HG03354 (cell line): ENCODE results near the gene ST7L.
"Not testable (repeated sequence)": the region's sequence is repeated elsewhere in the genome, so short reads cannot be mapped to it uniquely, and the experiment has no call there.

Experiments used
- ATAC-seq: cut with Tn5 transposase; IDR thresholded peaks from one replicate; pipeline ENCODE4 v1.9.1; 2021; ENCODE audit warnings: mild to moderate bottlenecking; ENCODE audit not compliant: unreplicated experiment, poor library complexity, severe bottlenecking

ST7L gene

GRCh38 chr1:112618721-112619517, at the start of gene ST7L:
TSS of gene ST7L (minus strand) at chr1:112619141. CDS start at chr1:112619113, 28 bp downstream.
- ATAC-seq = no peak

GRCh38 chr1:112666946-112667345, 48.0 kb upstream of the ST7L start:
- no peak for ATAC-seq

- ATAC-seq = no peak
Measured at GRCh38 chr1:112665857-112666256, 46.9 kb upstream of the ST7L start.

GRCh38 chr1:112651205-112651604, 32.3 kb upstream of the ST7L start:
- no peak for ATAC-seq

- no peak for ATAC-seq
Measured at GRCh38 chr1:112646225-112646624, 27.3 kb upstream of the ST7L start.

- ATAC-seq = no peak
Measured at GRCh38 chr1:112643080-112643479, 24.1 kb upstream of the ST7L start.

GRCh38 chr1:112640437-112640836, 21.5 kb upstream of the ST7L start:
- not testable (repeated sequence) for ATAC-seq

- ATAC-seq = no peak
Measured at GRCh38 chr1:112638110-112638428, 19.1 kb upstream of the ST7L start.

- no peak for ATAC-seq
Measured at GRCh38 chr1:112637254-112638109, 18.5 kb upstream of the ST7L start.

- ATAC-seq = peak; percentile 57
Measured at GRCh38 chr1:112636597-112637253, 17.8 kb upstream of the ST7L start.

- ATAC-seq = no peak
Measured at GRCh38 chr1:112636056-112636455, 17.1 kb upstream of the ST7L start.

- no peak for ATAC-seq
Measured at GRCh38 chr1:112634367-112634766, 15.4 kb upstream of the ST7L start.

- no peak for ATAC-seq
Measured at GRCh38 chr1:112633628-112634027, 14.7 kb upstream of the ST7L start.

- no peak for ATAC-seq
Measured at GRCh38 chr1:112629256-112629655, 10.3 kb upstream of the ST7L start.

- no peak for ATAC-seq
Measured at GRCh38 chr1:112628516-112628915, 9.6 kb upstream of the ST7L start.

GRCh38 chr1:112626887-112627286, 7.9 kb upstream of the ST7L start:
- ATAC-seq = no peak

GRCh38 chr1:112626193-112626592, 7.3 kb upstream of the ST7L start:
- no peak for ATAC-seq

- ATAC-seq = no peak
Measured at GRCh38 chr1:112625696-112626095, 6.8 kb upstream of the ST7L start.

- ATAC-seq = not testable (repeated sequence)
Measured at GRCh38 chr1:112624493-112624892, 5.6 kb upstream of the ST7L start.

- ATAC-seq = no peak
Measured at GRCh38 chr1:112620377-112620695, 1.4 kb upstream of the ST7L start.
